Ishikawa (cell line): ENCODE data around the gene GUCY1A1.

Experiments used
- CEBPB ChIP-seq: IDR thresholded peaks from 2 replicates; pipeline ENCODE4 v1.6.1; 2012
- CREB1 ChIP-seq: IDR thresholded peaks from 2 replicates; pipeline ENCODE4 v1.6.1; 2012; ENCODE audit warnings: low read depth
- EGR1 ChIP-seq: IDR thresholded peaks from 2 replicates; pipeline ENCODE4 v1.6.1; 2012
- EP300 ChIP-seq: IDR thresholded peaks from 2 replicates; pipeline ENCODE4 v1.6.1; 2012; ENCODE audit warnings: borderline replicate concordance
- FOXM1 ChIP-seq: IDR thresholded peaks from 2 replicates; pipeline ENCODE4 v1.6.1; 2012; ENCODE audit warnings: low read depth, borderline replicate concordance
- MAX ChIP-seq: IDR thresholded peaks from 2 replicates; pipeline ENCODE4 v1.6.1; 2012
- NFIC ChIP-seq: IDR thresholded peaks from 2 replicates; pipeline ENCODE4 v1.6.1; 2012
- RAD21 ChIP-seq: IDR thresholded peaks from 2 replicates; pipeline ENCODE4 v1.6.1; 2012; ENCODE audit warnings: low read depth
- REST ChIP-seq: IDR thresholded peaks from 2 replicates; pipeline ENCODE4 v1.6.1; 2012; ENCODE audit warnings: low read depth, mild to moderate bottlenecking
- TAF1 ChIP-seq: IDR thresholded peaks from 2 replicates; pipeline ENCODE4 v1.6.1; 2012; ENCODE audit warnings: low read depth, mild to moderate bottlenecking
- TCF12 ChIP-seq: IDR thresholded peaks from 2 replicates; pipeline ENCODE4 v1.6.1; 2012; ENCODE audit warnings: low read depth
- TEAD4 ChIP-seq: IDR thresholded peaks from 2 replicates; pipeline ENCODE4 v1.6.1; 2012
- USF1 ChIP-seq: IDR thresholded peaks from 2 replicates; pipeline ENCODE4 v1.6.1; 2012
- YY1 ChIP-seq: IDR thresholded peaks from 2 replicates; pipeline ENCODE4 v1.6.1; 2012; ENCODE audit warnings: low read depth
- ZBTB7A ChIP-seq: IDR thresholded peaks from 2 replicates; pipeline ENCODE4 v1.6.1; 2012; ENCODE audit warnings: low read depth

The GUCY1A1 gene

GRCh38 chr4:155751569-155751968 is 84.9 kb downstream of the GUCY1A1 start:
- no peak for TF ChIP-seq REST
- no peak for TF ChIP-seq TCF12
- TF ChIP-seq USF1, result no peak

- TF ChIP-seq TCF12 (no peak), TAF1 (no peak), CEBPB (no peak), EP300 (no peak), NFIC (no peak), FOXM1 (no peak), RAD21 (no peak), ZBTB7A (no peak), USF1 (no peak), TEAD4 (no peak), EGR1 (no peak), REST (no peak), YY1 (no peak), CREB1 (no peak), MAX (no peak)
These were observed 91.2 kb downstream of the GUCY1A1 start for GRCh38 chr4:155757745-155758265.

- TF ChIP-seq YY1 (no peak), NFIC (no peak)
These were observed 92.1 kb downstream of the GUCY1A1 start, which contains the start of gene GUCY1B1 for GRCh38 chr4:155758481-155759371. Gene GUCY1B1, plus strand, starts transcription at chr4:155759021. Its CDS starts 120 bp downstream, at chr4:155759141.

GRCh38 chr4:155759372-155760252 is 93.0 kb downstream of the GUCY1A1 start:
- TF ChIP-seq USF1 (no peak), TEAD4 (no peak), EGR1 (no peak), CREB1 (no peak), EP300 (no peak), MAX (no peak), NFIC (no peak), REST (no peak), CEBPB (no peak), TAF1 (no peak), YY1 (no peak), RAD21 (no peak)
